M059J (cell line): ENCODE measurements around the gene SAT1. TPM values are rescaled to one million over a fixed set of nuclear protein-coding genes. Genes with fewer than 3 reads are reported as not detected.

Experiments used
- DNase-seq: peaks from one replicate; pipeline ENCODE4 v3.0.0-alpha.2; 2012; ENCODE audit warnings: low read depth
- total RNA-seq: library from RNA; depleted of rRNA; stranded (reverse); fragments of >200 nt; shearing (Covaris generic); gene quantifications from 2 replicates; pipeline ENCODE4 v1.2.3, GENCODE V29; 2014

The SAT1 gene
- total RNA-seq, 1 experiment from 2014 or later = 187 TPM

DNA sequence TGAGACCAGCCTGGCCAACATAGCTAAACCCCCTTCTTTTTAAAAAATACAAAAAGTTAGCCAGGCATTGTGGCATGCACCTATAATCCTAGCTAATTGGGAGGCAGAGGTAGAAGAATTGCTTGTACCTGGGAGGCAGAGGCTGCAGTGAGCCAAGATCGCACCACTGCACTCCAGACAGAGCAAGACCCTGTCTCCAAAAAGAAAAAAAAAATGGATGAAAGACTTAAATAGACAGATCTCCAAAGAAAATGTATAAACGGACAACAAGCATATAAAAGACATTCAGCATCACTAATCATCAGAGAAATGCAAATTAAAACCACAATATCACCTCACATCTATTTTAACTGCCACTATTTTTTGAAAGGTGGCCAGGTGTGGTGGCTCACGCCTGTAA is 6.6 kb upstream of the SAT1 start:
- DNase-seq = no peak

DNA sequence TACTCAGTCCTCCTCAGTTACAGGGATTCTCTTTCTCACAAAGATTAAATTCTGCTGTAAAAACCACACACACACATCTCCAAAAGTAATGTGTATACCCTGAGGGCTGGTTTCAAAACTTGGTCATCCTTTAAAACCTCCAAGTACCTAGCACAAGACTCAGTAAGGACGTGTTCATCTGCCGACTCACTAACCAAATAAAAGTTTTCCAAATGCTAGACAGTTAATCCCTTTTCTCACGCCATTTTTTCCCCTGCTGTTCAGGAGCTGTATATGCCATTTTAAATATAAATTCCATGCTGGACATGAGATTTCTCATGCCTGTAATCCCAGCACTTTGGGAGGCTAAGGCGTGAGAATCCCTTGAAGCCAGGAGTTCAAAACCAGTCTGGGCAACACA is 3.9 kb upstream of the SAT1 start:
- DNase-seq = peak; percentile 97

DNA sequence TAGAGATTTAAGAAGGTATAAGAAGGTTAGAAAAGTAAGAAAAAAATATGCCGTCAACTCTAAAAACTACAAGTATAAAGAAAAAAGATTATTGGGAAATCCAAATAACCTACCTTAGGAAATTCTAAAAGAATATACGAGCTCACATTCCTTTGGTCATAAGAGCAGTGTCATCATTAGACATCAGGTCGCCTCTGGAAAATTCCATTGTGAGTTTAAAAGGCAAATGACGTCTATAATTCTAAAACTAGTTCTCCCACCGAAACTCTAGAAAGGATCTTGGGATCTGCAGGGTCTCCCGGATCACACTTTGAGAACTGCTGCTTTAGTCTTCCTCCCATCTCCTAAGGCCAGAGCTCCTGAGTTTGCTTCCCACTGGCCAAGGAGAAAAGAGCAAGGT is 518 bp upstream of the SAT1 start:
- peak; percentile 47 for DNase-seq

DNA sequence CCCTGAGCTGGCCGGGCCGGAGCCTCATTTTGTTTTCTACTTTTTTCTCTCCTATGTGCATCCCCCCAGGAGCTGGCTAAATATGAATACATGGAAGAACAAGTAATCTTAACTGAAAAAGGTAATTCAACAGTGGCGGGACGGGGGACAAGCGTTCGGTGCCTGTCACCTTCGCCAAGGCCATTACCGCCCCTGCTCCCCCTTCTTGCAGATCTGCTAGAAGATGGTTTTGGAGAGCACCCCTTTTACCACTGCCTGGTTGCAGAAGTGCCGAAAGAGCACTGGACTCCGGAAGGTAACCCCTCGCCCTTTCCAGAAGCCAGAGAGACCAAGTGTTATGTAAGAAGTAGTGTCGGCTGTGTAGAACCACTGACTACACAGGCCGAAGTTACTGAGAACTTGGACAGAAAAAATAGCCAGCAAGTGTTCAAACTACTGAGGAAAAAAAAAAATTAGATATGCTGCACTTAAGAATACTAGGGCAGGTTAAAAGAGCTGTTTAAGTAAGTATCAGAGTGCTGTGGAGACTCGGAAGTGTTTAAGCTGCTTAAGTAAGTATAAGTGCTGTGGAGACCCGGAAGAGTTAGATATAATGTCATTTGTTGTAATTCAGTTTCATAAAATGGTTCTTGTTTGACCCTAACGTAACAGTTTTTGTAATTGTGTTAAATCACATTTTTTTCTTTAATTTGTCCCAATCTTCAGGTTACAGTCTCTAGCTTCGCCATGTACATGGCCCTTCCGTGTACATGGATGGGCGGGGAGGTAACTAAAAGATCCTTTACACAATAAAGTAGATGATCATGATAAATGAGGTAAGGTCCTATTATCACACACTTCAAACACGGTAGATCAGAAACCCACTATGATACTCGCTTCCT is 856 bp downstream of the SAT1 start:
- DNase-seq = no peak

DNA sequence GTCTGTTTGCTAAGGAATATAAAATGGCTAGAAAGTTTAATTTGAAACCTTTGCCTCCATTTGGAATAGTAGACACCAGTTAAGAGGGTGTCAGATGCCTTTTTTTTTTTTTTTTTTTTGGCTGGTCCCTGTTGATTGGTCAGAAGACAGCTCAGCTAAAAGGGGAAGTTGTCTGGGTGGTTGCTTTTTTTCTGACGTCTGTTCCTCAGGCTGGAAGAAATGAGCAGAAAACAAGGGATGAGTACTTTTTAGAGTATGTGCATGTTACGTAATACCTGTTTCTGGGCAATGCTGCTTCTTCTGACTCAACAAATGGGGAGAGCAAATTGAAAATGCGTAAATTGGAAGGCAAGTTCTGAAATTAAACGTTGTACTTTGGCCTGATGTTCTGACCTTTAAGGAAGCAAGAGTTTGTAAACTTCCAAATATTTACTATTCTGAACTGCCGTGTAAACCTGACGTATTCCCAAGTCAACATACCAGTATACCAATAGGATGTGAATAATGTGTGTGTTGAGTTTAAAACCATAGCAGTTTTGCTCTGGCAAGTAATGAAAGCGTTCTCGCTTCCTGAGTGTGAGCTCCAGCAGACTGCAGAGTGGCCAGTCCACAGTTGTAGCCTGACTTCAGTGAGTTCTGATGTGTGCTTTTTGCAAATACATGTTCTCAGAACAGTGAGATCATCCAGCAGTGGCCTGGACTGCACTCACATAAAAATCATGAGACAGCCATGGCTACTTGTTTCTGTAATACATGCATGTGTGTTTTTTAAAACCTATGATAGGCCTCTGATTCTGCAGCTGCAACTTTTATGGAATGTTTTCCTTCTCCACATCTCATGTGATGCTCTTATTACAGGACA is 1.7 kb downstream of the SAT1 start:
- peak; percentile 79 for DNase-seq

DNA sequence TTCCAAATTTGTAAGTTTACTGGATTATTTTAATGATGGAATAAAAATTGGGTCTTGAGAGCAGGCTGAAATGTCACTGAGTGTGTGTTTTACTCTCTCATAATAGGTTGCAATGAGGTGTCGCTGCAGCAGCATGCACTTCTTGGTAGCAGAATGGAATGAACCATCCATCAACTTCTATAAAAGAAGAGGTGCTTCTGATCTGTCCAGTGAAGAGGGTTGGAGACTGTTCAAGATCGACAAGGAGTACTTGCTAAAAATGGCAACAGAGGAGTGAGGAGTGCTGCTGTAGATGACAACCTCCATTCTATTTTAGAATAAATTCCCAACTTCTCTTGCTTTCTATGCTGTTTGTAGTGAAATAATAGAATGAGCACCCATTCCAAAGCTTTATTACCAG is 2.6 kb downstream of the SAT1 start:
- peak; percentile 38 for DNase-seq

DNA sequence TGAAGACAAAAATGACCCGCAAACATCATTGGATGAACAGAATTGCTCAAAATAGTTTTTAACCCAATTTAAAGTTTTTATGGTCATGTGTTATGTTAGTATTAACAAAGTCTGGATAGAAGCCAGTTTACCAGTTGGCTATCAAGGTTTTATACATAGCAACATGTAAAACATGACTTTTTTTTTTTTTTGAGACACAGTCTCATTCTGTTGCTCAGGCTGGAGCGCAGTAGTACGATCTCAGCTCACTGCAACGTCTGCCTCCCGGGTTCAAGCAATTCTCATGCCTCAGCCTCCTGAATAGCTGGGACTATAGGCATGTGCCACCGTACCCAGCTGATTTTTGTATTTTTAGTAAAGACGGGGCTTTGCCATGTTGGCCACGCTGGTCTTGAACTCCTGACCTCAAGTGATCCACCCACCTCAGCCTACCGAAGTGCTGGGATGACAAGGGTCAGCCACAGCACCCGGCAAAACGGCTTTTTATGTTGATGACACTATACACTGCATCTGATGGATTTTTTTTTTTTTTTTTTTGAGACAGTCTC is 3.4 kb downstream of the SAT1 start:
- peak; percentile 53 for DNase-seq

DNA sequence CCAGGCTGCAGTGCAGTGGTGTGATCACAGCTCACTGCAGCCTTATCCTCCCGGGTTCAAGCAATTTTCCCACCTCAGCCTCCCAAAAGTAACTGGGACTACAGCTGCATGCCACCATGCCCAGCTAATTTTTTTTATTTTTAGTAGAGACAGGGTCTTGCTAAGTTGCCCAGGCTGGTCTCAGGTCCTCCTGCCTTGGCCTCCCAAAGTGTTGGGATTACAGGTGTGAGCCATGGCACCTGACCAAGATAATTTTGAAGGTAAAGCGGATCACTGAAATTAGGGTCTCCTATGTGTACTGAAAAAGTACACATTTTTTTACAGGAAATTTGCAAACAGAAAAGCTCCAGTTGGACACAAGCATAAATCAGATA is 4.8 kb downstream of the SAT1 start:
- peak; percentile 12 for DNase-seq

DNA sequence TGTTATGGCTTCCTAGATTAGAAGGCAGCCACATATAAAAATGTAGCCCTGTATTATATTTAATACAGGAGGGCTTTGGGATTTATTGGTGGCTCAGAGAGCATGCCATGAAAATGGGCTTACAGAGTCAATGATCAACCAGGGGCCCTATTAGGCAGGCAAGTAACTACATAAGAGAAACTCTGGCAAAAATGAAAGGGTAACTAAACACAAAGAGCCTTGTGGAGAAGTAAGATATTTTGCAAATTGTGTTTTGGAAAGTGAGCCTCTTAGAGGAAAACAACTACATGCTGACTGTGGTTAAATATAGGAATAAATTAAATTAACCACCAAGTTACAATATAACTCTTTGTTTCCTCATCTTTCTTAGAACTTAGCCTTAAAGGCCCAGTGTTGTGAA is 5.5 kb downstream of the SAT1 start:
- DNase-seq = peak; percentile 10

DNA sequence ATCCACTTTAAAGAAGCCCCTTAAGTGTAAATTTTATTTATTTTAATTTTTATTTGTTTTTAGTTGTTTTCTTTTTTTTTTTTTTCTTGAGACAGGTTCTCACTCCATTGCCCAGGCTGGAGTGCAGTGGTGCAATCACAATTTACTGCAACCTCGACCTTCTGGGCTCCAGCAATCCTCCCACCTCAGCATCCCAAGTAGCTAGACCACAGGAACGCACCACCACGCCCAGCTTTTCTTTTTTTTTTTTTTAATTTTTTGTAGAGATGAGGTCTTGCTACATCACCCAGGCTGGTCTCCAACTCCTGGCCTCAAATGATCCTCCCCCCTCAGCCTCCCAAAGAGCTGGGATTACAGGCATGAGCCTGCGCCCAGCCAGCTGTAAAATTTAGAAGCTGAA is 6.0 kb downstream of the SAT1 start:
- DNase-seq = peak; percentile 28

DNA sequence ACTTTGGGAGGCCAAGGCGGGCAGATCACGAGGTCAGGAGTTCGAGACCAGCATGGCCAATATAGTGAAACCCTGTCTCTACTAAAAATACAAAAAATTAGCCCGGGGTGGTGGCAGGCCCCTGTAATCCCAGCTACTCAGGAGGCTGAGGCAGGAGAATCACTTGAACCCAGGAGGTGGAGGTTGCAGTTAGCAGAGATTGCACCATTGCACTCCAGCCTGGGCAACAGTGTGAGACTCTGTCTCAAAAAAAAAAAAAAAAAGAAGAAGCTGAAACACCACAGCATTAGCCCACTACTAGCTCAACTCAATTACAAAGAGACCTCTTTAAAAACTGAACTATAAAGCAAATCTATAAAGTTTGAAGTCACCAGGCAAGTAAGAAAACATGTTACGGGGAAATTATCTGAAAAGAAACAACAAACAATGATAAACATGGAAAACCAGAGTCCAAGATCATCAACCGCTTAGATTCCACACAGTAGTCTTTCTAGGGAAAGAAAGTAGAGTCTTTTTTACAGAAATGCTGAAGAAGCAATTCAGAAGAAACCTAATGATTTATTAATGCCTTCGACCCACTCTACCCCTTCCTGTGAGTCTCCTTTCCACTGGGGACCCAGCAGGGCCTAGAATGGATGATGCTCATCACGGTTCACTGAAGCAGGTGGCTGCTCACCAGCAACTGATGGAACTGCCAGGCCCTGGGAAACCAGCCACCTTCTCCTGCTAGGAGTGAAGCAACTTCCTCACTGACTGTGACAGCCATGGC is 6.6 kb downstream of the SAT1 start:
- no peak for DNase-seq

DNA sequence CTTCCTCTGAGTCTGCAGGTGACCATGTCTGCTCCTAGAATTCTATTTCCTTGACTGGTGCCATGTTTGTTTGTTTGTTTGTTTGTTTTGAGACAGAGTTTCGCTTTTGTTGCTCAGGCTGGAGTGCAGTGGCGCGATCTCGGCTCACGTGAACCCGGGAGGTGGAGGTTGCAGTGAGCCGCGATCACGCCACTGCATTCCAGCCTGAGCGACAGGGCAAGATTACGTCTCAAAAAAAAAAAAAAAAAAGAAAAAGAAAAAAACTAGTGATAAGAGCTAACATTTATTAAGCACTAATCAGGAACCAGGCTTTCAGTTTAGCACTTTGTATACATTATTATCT is 7.2 kb downstream of the SAT1 start:
- DNase-seq = no peak

DNA sequence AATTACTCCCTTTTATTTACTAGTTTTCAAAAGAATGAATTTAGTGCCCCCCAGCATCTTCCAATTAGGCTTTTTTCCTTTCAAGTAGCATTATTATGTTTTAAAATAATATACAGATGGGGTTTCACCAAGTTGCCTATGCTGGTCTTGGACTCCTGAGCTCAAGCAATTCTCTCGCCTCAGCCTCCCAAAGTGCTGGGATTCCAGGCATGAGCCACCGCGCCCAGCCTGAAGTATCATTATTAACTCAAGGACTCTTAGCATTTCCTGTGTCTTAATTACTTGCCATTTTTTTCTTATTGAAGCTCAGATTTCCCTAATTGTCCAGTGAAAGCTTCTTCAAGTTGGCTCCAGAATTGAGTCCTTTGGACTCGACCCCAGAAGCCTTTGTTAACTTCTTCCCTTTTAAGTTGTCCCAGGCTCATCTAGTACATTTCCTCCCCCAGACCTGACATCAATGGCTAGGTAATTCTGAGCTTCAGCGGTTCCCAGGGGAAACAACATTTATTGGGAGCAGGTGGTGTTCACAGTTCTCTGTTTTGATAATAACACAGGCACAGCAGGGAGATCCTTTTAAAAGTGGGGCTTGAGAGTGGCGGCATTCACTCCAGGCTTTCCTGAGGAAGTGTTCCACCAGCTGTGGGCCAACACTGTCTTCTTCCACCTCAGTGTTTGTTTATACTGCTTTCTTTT is 10.0 kb downstream of the SAT1 start:
- no peak for DNase-seq

DNA sequence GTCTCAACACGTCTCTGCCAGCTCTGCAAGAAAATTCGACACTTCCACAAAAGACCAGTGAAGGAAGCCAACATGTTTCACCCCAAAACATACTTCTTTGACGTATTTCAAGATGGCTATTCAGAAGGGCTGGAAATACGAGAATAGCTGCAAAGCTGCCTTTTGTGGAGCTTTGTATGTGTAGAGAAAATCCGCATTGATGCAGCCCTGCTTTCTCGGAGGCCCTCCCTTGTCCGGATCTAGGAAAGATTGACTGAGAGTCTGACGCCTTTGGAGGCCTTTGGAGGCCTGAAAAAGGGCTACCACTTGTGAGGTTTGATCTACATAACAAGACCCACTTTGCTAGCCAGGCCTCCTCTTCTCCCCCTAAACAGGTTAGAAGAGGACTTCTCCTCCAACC is 12.2 kb downstream of the SAT1 start:
- no peak for DNase-seq

DNA sequence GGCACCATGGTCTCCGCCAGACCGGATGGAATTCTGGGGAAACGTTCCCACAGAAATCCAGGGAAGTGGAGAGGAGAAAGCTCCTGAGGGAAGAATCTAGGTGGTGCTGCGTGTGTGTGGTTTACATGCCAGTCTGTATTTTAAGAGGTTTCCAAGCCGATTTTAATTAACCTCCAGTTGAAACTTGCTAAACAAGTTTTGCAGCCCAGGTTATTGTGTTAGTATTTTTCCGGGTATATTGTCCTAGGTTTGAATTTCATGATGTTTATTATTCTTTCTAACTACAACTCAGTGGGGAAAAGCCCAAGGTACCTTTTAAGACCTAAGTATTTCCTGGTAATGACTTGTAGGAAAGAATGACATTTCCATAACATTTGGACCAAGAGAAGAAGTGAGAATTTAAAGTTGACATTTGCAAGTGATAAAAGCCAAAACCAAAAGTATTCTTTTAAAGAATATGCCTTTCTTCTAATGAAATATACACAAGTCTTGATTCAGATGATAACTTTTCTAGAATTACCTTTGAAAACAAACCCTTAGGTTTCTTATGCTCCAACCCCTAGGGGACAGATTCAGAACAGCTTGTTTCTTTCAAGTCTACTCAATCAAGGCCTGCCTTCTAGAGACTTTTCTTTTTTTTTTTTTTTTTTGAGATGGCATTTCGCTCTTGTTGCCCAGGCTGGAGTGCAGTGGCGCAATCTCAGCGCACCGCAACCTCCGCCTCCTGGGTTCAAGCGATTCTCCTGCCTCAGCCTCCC is 14.6 kb downstream of the SAT1 start:
- DNase-seq = no peak

DNA sequence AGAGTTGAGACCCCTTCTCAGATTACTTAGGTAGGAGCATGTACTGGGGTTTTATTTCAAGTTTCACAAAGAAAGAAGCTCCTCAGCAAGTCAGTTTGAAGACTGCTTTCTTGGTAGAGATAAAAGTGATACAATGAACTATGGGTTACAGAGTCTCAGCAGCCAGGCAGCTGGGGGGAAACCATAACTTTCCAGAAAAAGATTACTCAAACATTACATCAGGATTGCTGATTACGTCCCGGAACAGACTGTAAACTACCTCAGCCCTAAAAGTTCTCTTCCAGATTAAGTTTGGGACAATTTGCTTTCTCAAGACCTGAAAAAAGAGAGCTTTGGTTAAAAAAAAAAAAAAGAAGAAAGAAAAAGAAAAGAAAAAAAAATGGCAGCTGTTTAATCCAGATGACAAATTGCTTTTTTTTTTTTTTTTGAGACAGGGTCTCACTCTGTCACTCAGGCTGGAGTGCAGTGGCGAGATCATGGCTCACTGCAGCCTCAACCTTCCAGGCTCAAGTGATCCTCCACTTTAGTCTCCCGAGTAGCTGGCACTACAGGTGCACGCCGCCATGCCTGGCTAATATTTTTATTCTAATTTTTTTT is 16.6 kb downstream of the SAT1 start:
- DNase-seq = no peak

DNA sequence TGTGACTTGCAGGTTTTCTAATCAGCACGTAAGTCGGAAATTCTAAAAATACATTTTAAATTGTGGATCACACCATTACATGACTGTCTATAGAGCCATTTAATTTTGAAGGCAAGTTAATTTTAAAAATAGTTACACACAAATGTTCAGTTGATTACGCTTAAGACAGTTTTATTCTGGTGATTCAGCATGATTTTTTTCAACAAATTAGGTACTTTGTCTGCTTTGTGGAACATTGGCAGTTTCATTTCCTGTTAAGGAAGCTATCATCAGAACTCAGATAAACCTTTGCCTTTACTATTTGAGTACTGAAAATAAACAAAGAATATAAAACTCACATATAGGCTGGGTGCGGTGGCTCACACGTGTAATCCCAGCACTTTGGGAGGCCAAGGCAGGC is 19.5 kb downstream of the SAT1 start:
- DNase-seq = no peak

DNA sequence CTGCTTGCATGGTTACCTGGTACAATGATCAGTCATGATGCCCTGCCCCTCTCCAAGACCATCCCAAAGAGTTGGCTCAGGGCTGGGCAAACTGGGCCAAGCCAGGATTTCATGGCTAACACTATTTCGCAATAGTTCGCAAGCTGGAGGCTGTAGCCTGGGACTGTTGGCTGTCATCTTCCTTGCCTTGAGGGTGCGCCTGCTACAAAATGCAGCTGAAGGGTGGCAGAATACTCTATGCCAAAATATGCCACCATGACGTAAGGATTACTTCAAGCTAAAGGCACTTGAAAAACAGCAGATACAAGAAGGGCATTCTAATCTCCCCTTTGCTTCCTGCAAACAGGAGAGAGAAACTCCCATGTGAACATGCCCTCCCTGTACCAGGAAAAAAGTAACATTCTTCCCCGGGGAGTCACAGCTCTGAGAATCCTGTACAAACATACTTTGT is 21.0 kb downstream of the SAT1 start:
- peak; percentile 89 for DNase-seq

DNA sequence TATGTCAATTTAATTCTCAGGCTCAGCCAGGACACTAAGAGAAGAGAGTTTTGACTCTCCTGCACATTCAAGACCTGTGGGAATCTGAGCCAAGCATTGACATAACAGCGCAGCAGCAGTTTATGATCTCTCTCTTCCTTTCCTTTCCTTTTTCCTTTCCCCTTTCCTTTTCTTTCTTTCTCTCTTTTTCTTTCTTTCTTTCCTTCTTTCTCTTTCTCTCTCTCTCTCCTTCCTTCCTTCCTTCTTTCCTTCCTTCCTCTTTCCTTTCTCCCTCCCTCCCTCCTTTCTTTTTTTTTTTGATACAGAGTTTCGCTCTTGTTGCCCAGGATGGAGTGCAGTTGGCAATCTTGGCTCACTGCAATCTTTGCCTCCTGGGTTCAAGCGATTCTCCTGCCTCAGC is 21.6 kb downstream of the SAT1 start:
- no peak for DNase-seq

DNA sequence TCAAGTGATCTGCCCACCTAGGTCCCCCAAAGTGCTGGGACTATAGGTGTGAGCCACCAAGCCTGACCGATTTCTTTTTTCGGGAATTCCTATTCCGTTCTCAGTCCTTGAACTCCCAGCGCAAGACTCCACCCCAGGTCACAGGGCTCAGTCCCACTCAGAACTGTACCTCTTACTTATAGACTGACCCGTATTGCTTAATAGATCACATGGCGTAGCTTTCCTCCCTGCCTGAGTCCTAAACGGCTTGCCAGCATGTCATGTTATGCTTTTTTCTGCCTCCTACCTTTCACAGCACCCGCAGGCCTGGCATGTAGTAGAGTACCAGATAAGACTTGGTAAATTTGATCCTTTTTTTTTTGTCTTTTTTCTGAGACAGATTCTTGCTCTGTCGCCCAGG is 22.4 kb downstream of the SAT1 start:
- DNase-seq = no peak
